GM23248 (cell line): ENCODE data around the gene FN1.

Experiments
- EZH2 ChIP-seq: fragments of 200-600 bp; sonication (generic); IDR thresholded peaks from 2 replicates; pipeline ENCODE4 v1.6.1; 2018; ENCODE audit warnings: antibody characterized with exemption, mild to moderate bottlenecking; ENCODE audit not compliant: insufficient read depth, poor library complexity, severe bottlenecking
- EZH2phosphoT487 ChIP-seq: fragments of 200-600 bp; sonication (generic); IDR thresholded peaks from 2 replicates; pipeline ENCODE4 v1.6.1; 2018; ENCODE audit warnings: antibody characterized with exemption, moderate library complexity, mild to moderate bottlenecking, low read depth; ENCODE audit not compliant: insufficient read depth

DNA sequence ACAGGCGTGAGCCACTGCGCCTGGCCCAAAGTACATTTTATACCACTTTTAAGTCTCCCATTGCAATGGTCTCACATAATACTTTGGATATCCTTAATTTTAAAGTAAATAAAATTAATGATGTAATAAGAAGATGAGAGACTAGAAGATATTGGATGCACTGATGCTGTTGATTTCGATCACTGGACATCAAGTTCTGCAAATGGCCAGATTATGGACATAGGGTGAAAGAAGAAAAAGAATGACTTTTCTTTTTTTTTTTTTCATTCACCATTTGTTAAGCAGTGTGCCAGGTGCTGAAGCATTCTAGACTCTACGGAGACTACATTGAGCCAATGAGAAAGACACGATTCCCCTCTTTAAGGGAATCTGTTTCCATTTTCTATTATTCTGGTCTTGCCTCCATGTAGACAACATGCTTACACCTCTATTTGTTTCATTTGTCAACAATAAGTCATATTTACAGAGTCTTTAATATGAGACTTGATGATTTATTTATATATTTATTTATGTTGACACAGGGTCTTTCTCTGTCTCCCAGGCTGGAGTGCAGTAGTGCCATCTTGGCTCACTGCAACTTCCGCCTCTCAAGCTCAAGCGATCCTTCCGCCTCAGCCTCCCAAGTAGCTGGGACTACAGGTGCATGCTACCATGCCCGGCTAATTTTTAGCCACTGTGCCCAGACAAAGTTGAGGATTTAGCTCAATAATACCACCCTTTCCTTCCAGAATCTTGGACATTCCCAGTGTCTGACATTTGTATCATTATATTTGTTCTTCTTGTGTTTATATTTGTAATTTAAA lies 23.7 kb downstream of the FN1 start:
- TF ChIP-seq EZH2 (no peak), EZH2phosphoT487 (no peak)
